ENCODE measurements around the gene COX17. TPM values are rescaled to one million over a fixed set of nuclear protein-coding genes. Genes with fewer than 3 reads are reported as not detected.

The COX17 gene
- total RNA-seq, 1 donor from 2014 or later = 21.1 TPM

DNA sequence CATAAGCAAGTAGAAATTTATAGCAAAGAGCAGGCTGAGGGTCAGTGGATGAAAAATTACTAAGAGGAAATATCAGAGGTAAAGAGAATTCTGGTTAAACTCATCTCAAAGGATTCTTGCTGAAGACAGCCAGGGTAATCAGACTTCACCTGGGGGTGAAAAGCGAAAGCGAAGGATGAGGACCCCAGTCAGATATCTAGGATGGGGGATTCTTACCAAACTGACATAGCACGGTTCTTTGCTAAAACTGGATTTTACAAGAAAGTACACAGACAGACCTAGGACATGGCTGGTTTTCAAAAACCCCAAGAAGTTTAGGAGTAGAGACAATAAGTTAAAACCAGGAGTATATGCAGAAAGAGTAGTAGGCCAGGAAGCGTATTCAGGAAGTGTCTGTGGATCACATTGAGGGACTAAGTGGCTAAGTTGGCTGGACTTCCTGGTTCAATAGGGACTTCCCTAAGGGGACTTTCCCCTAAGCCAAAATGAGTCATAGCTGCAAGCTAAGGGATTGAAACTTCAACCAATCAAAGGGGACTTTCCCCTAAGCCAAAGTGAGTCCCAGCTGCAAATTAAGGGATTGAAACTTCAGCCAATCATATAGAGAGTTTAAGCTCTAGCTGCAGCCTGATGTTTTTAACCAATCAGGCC, 23.2 kb upstream of the COX17 start:
- no peak for DNase-seq (ENCODE audit: low spot score)
- no peak overlapping the region for H3K4me3 Mint-ChIP-seq (ENCODE audit: unreplicated experiment)
- no peaks in the 10 kb centered on the region for H3K36me3 Mint-ChIP-seq (ENCODE audit: low read depth)
- H3K4me1 Mint-ChIP-seq (ENCODE audit: low read depth) = peaks cover 18% of the 10 kb centered on the region
- TF ChIP-seq, protein P1, sequence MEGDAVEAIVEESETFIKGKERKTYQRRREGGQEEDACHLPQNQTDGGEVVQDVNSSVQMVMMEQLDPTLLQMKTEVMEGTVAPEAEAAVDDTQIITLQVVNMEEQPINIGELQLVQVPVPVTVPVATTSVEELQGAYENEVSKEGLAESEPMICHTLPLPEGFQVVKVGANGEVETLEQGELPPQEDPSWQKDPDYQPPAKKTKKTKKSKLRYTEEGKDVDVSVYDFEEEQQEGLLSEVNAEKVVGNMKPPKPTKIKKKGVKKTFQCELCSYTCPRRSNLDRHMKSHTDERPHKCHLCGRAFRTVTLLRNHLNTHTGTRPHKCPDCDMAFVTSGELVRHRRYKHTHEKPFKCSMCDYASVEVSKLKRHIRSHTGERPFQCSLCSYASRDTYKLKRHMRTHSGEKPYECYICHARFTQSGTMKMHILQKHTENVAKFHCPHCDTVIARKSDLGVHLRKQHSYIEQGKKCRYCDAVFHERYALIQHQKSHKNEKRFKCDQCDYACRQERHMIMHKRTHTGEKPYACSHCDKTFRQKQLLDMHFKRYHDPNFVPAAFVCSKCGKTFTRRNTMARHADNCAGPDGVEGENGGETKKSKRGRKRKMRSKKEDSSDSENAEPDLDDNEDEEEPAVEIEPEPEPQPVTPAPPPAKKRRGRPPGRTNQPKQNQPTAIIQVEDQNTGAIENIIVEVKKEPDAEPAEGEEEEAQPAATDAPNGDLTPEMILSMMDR (IDR thresholded peaks at IDR 0.05) = no peak
- no peaks in the 10 kb centered on the region for H3K27me3 Mint-ChIP-seq (ENCODE audit: low read depth)
- no peaks in the 10 kb centered on the region for H3K9me3 Mint-ChIP-seq (ENCODE audit: low read depth)
- no peak overlapping the region for H3K27ac Mint-ChIP-seq (ENCODE audit: unreplicated experiment)

DNA sequence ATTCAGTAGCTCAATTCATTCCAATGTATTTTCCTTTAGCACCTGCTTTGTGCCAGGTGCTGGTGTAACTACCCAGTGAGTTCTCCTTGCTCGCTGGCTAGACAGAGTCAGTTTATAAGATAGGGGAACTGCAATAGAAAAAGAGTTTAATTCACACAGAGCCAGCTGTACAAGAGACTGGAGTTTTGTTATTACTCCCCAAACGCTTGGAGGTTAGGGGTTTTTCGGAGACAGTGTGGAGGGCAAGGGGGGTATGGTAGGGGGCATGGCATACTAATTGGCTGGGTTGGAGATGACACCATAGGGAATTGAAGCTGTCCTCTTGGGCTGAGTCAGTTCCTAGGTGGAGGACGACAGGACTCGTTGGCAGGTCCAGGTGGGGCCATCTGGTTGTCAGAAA, 20.2 kb upstream of the COX17 start:
- no peak for DNase-seq (ENCODE audit: low spot score)
- no peaks in the 10 kb centered on the region for H3K36me3 Mint-ChIP-seq (ENCODE audit: low read depth)
- peaks cover 5% of the 10 kb centered on the region for H3K4me1 Mint-ChIP-seq (ENCODE audit: low read depth)
- TF ChIP-seq, protein P1 (IDR thresholded peaks at IDR 0.05) = no peak
- no peaks in the 10 kb centered on the region for H3K9me3 Mint-ChIP-seq (ENCODE audit: low read depth)
- no peak overlapping the region for H3K27ac Mint-ChIP-seq (ENCODE audit: unreplicated experiment)
- no peaks in the 10 kb centered on the region for H3K27me3 Mint-ChIP-seq (ENCODE audit: low read depth)
- no peak overlapping the region for H3K4me3 Mint-ChIP-seq (ENCODE audit: unreplicated experiment)

DNA sequence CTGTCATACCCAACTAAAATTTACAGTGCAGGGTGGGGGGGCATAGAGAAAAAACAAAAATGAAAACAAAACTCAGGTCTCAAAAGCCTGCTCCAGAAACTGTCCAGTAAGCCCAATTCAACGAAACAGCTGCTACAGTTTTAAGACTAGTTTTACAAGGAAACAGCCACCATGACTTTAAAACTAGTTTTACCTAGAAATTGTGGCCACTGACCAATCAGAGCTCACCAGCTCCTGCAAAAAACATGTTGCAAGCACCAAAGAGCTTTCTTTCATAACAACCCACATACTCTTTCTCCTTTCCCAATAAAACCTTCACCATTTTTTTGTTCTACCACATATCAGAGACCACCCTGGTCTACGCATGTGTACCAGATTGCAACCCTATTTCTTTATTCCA, 18.3 kb upstream of the COX17 start:
- no peak for DNase-seq (ENCODE audit: low spot score)
- H3K4me3 Mint-ChIP-seq (ENCODE audit: unreplicated experiment) = no peak overlapping the region
- no peaks in the 10 kb centered on the region for H3K27me3 Mint-ChIP-seq (ENCODE audit: low read depth)
- H3K36me3 Mint-ChIP-seq (ENCODE audit: low read depth) = no peaks in the 10 kb centered on the region
- no peaks in the 10 kb centered on the region for H3K4me1 Mint-ChIP-seq (ENCODE audit: low read depth)
- H3K9me3 Mint-ChIP-seq (ENCODE audit: low read depth) = no peaks in the 10 kb centered on the region
- TF ChIP-seq, protein P1 (IDR thresholded peaks at IDR 0.05) = no peak
- H3K27ac Mint-ChIP-seq (ENCODE audit: unreplicated experiment) = no peak overlapping the region

DNA sequence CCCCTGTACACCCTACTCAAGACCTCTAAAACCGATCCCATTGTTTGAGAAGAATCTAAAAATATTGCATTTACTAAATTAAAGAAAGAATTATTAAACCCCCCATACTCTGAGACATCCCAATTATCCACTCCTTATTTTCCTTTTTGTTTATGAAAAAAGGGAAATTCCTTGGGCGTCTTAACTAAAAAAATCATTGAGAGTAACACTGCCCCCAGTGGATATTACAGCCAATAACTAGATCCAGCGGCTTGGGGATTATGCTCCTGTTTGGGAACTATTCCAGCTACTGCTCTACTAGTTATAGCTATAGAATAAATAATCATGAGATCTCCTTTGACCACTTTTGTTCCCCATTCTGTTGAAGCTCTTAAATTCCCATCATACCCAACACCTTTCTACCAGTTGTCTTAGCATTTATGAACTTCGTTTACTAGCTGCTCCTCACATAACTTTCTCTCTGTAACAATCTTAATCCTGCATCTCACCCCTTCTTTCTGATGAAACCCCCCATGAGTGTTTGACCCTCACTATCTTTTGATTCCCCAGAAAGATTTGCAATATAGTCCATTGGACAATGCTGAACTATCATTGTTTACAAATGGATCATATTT, 12.9 kb upstream of the COX17 start:
- H3K4me1 Mint-ChIP-seq (ENCODE audit: low read depth) = no peaks in the 10 kb centered on the region
- TF ChIP-seq, protein P1 (IDR thresholded peaks at IDR 0.05) = peak; percentile 79
- H3K9me3 Mint-ChIP-seq (ENCODE audit: low read depth) = peaks cover 3% of the 10 kb centered on the region
- no peaks in the 10 kb centered on the region for H3K36me3 Mint-ChIP-seq (ENCODE audit: low read depth)
- no peak for DNase-seq (ENCODE audit: low spot score)
- no peak overlapping the region for H3K27ac Mint-ChIP-seq (ENCODE audit: unreplicated experiment)
- H3K4me3 Mint-ChIP-seq (ENCODE audit: unreplicated experiment) = no peak overlapping the region
- H3K27me3 Mint-ChIP-seq (ENCODE audit: low read depth) = no peaks in the 10 kb centered on the region

DNA sequence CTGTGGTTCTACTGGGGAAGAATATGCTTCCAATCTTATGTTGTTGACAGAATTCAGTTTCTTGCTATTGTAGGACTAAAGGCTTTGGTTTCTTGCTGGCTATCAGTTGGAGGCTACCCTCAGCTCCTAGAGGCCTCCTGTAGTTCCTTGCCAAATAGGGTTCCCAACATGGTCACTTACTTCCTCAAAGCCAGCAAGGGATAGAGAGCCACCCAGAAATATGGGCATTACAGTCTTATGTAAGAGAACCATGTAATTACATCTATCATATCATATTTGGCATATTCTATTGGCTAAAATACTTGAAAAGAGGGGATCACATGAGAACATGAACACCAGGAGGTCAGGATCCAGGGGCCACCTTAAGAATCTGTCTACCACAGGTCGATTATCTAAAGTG, 6.2 kb upstream of the COX17 start:
- no peaks in the 10 kb centered on the region for H3K36me3 Mint-ChIP-seq (ENCODE audit: low read depth)
- DNase-seq (ENCODE audit: low spot score) = no peak
- no peaks in the 10 kb centered on the region for H3K4me1 Mint-ChIP-seq (ENCODE audit: low read depth)
- no peaks in the 10 kb centered on the region for H3K27me3 Mint-ChIP-seq (ENCODE audit: low read depth)
- peaks cover 3% of the 10 kb centered on the region for H3K9me3 Mint-ChIP-seq (ENCODE audit: low read depth)
- no peak overlapping the region for H3K27ac Mint-ChIP-seq (ENCODE audit: unreplicated experiment)
- TF ChIP-seq, protein P1 (IDR thresholded peaks at IDR 0.05) = no peak
- H3K4me3 Mint-ChIP-seq (ENCODE audit: unreplicated experiment) = no peak overlapping the region
